ENCODE data around the gene GEN1.
"Not testable (repeated sequence)": the region's sequence is repeated elsewhere in the genome, so short reads cannot be mapped to it uniquely, and the experiment has no call there.

GEN1 gene

GRCh38 chr2:17823646-17824045 is 69.7 kb downstream of the GEN1 start:
- DNase-seq = not testable (repeated sequence)

- DNase-seq = no peak
These were observed 73.4 kb downstream of the GEN1 start for GRCh38 chr2:17827316-17827715.

- DNase-seq = no peak
These were observed 73.8 kb downstream of the GEN1 start for GRCh38 chr2:17827785-17828184.

GRCh38 chr2:17830053-17831034 is 76.4 kb downstream of the GEN1 start:
- peak; percentile 75 for DNase-seq

GRCh38 chr2:17835516-17835915 is 81.6 kb downstream of the GEN1 start:
- DNase-seq = no peak
